GM18499 (cell line): Measurements from ENCODE around the gene CTDP1.

Experiments used
- ATAC-seq: cut with Tn5 transposase; IDR thresholded peaks from one replicate; pipeline ENCODE4 v1.9.1; 2021; ENCODE audit warnings: moderate number of reproducible peaks; ENCODE audit not compliant: insufficient read depth, unreplicated experiment

The CTDP1 gene

DNA sequence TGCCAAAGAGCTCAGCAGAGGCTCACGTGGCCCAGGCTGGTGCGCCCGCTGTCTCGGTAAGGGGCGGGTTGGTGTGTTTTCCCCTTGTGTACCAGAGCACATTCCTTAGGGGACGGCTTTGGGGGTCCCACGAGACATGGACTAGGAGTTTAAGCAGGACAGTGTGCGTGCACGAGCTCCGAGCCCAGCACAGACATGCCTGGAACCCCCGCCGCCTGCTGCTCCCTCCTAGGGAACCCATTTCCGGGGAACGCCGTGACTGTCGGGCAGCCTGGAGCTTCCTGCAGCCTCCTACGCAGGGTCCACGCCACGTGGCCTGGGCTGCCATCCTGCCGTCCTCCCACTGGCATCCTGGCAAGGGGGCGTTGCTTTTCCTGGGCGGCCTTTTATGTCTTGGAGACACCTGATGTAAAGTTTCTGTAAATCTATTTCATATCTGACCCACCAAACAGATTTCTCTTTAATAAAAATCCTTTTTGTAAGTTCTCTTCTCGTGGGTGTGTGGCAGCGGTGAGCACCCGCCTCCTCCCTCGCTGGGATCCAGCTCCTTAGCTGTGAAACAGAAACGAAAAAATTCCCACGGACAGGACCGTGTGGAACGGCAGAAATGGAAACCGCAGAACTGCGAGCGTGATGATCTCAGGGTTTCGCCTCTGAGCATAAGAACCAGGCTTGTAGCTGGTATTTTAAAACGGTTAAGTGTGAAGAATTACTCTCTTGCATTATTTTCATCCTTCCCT, 74.6 kb downstream of the CTDP1 start:
- ATAC-seq = no peak

DNA sequence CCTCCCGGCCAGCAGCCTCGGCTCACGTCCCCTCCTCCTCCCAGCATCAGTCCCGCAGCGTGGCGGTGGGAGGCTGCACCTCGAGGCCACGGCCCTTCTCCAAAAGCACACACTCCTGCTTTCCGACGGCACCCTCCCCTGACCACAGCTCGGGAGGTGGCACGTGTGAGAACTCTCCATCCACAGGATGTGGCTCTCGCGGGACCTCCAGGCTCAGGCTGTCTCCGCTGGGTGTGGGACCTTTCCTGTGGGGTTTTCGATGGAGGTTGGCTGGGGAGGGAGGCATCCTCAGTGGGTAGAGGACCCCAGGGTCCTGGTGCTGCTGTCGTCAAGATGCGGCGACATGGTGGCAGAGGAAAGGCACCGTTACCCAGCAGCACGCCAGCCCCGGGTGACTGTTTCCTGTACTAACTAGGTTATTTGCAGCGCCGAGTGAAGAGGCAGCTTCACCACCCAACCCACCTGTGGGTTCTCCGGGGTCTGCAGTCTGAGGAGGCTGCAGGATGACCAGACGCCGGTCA, 75.3 kb downstream of the CTDP1 start:
- ATAC-seq = no peak

DNA sequence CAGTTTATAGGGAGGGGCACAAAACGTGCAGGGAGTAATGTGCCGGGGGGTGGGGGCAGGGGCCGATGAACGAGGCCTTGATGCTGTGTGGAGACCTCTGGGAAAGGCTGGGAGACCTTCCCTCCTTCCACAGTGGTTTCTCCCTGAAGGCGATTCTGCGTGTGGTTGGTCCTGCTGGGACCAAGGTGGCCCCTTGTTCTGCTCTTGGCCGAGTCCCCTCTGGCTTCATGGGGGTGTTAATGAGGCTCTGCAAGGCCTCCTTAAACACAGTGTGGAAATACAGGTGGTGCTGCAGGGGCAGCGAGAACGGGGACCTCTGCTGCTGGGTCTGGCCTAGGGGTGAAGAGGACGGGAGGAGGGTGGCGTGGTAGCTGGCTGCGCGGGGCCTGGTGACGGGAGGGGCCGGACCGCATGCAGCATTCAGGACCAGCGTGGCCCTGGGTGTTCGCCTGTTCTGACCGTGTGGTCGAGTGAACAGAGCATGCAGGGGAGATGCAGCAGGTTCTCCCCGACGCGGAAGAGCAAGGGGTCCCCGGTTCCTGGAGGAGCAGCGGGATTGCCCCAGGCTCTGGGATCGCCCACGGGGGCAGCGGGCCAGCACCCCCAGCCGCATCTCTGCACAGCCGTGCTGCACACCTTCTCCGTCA, 76.0 kb downstream of the CTDP1 start:
- no peak for ATAC-seq

DNA sequence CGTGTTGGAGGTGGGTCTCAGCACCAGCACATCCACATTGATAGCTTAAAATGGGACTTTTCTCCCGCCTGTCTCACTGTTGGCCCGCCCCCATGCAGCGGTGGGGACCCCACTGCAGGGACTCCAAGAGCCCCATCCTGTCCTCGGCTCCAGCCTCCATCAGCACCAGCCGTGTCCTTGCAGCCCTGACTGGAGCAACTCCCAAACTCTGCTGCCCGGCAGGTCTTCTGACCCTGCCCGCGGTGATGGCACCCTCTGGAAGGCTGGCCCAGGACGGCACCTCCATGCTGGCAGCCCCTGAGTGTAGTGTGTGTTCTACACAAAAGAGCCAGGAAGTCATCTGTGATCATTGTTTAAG, 76.5 kb downstream of the CTDP1 start:
- no peak for ATAC-seq

DNA sequence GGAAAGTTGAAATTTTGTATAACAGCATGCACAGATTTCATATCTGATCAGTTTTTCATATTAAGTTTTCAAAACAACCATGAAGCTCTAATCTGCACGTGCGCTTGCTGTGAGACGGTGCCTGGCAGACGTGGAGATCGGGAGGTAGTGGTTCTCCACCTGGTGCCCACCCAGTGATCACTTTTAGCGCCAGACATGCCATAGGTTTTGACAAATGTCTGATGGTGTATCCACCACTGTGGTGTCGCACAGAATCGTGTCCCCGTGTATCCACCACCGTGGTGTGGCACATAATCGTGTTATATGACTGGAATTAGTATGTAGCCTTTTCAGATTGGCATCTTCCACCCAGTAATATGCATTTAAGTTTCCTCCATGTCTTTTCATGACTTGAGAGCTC, 77.2 kb downstream of the CTDP1 start:
- ATAC-seq = no peak

DNA sequence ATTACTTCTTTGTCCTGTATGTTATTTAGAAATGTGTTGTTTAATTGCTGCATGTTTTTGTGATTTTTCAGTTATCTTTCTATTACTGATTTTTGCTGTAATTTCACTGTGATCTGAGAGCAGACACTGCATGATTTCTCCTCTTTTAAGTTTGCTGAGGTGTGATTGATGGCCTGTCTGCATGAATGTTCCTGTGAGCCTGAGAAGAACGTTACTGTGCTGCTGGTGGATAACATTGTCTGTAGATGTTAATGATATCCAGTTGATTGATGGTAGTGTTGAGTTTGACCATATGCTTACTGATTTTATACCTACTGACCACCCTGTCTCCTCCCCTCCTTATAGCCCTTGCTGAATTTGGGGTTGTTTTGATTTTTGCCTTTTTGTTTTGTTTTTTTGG, 80.7 kb downstream of the CTDP1 start:
- no peak for ATAC-seq

DNA sequence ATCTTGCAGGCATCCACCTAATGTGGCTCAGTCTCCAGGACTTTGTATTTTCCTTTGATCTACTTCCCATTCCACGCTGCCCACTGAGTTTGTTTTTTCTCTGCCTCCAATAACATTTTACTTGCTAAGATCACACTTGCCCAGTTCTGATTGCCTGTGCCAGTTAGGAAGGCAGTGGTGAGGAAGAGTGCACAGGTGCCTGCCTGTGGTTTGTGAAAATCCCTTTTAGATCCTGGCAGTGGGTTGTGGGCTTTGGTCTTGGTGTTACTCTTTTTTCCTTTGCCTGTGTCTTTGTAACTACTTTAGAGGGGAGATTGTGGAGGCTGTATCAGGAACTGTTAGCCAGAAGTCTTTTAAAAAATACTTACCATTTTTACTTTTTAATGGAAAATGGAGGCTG, 81.3 kb downstream of the CTDP1 start:
- ATAC-seq = no peak

DNA sequence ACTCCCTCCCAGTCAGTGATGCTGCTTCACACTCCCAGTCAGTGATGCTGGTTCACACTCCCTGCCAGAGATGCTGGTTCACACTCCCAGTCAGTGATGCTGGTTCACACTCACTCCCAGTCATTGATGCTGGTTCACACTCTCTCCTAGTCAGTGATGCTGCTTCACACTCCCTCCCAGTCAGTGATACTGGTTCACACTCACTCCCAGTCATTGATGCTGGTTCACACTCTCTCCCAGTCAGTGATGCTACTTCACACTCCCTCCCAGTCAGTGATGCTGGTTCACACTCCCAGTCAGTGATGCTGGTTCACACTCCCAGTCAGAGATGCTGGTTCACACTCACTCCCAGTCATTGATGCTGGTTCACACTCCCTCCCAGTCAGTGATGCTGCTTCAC, 83.8 kb downstream of the CTDP1 start:
- ATAC-seq = no peak

DNA sequence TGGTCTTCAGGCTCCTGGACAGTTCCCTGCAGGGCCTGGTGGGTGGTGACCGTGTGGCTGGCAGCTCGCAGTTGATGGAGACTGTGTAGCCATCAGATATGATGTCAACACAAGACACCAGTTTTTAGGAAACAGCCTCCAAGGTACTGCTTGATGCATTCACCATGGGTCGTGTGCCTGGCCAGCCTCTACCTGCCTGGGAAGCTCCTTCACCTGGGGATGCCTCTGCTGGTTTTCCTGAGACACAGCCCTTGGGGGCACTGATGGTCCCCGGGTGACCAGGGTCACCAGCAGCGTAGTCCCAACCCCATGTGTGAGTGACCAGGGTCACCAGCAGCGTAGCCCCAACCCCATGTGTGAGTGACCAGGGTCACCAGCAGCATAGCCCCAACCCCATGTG, 84.5 kb downstream of the CTDP1 start:
- ATAC-seq = no peak

DNA sequence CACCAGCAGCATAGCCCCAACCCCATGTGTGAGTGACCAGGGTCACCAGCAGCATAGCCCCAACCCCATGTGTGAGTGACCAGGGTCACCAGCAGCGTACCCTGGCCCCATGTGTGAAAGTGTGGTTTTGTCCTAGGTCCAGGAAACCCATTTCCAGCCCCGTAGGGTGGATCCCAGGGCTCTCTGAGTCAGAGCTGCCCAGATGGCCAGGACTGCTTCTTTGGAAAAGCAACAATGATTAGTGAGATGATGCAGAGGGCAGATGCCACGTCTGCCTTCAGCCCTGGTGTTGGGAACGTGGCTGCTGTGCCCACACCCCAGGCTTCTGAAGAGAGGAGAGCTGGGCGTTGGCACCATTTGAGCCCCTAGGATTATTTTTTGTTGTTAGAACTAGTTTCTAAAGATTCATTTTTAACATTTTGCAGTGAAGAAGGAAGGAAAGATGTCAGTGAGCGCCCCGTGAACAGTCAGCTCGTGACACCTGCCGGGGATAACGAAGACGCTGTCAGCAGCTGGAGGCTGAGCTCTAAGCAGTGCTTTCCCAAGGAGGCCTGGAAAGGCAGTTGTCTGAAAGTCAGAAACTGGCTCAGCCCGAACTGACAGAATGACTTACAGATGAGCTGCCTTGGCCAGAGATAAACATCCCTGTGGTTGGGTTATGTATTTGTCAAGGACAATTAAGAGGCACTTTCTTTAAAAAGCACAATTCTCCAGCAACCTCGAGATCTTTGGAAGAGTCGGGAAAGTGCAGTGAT, 86.1 kb downstream of the CTDP1 start:
- no peak for ATAC-seq

DNA sequence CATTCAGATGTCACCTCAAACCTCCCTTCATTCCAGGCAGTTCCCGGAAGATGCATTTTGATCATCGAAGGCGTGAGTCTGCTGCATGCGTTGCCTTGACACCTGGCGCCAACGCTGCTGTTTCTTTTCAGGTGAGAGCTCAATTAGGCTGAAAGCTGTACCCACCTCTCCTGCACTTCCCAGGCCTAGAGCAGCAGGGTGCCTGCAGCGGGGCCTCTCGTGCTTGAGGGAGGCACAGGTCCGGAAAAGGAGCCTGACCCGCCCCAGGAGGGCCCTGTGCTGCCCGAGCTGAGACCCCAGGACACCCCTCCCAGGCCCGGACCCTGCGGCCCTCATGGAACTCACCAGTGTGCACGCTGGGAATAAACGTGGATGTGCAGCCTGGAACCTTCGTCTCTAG, 86.7 kb downstream of the CTDP1 start:
- ATAC-seq = no peak

DNA sequence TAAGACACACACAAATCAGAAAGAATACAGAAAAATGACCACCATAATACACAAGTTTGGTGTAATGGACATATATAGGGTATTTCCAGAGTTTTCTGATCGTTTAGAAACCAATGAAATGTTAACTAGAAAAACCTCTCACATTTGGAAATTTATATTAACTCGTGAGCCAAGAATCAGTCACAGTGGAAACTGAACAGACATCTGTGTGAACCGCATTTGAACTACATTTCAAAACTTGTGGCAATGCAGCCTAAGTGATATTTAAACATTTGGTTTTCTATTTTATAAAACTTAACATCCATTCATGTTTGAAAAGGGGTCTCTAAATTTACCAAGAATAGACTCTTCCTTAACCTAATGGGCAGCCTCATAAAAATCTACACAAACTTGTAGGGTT, 89.1 kb downstream of the CTDP1 start:
- no peak for ATAC-seq

DNA sequence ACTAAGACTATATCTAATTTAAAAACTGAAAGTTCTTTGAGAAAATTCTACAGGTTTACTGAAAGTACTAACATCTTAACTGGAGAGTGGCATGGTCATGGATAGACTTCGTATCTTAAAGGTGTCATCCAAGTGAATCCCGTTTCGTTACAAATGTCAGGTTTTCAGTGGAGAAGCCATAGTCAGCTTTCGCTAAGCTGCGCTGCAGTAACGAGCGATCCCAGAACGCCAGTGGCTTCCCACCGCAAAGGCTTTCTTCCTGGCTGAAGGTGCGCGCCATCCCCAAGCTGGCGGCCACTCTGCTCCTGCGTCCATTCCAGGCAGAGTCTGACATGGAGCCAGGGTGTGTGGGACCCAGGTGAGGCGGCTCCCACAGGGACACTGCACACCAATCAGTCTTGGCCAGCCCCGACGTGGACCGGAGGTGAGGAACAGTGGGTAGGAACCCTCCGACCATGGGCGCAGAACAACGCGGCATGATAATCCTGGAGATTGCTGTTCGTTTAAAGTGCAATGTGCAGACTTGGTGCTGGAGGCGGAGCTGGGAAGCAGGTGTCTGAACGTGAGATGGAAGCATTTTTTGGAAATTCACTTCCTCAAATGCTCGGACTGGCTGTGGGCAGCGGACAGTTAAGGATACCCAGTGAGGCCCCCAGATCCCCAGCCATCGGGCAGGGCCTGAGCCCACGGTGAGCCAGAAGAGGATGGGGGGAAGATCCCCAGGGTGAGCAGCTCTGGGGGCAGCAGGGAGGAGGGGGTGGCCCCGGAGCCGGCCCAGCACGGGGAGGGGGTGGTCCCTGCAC, 90.3 kb downstream of the CTDP1 start:
- no peak for ATAC-seq

DNA sequence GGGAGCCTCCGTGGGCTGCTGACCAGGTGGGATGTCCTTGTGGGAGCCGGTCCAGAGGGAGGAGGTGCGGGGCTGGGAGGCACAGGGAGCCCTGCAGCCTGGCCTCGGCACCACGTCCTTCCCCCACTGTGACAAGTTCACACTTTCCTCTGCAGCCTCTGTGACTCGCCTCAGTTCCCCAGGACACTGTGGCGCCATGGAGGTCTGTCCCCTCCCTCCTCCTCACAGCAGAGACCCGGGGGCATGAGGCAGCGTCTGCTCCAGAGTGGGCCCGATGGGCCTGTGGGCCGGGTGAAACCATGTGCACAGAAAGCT, 90.9 kb downstream of the CTDP1 start:
- no peak for ATAC-seq

DNA sequence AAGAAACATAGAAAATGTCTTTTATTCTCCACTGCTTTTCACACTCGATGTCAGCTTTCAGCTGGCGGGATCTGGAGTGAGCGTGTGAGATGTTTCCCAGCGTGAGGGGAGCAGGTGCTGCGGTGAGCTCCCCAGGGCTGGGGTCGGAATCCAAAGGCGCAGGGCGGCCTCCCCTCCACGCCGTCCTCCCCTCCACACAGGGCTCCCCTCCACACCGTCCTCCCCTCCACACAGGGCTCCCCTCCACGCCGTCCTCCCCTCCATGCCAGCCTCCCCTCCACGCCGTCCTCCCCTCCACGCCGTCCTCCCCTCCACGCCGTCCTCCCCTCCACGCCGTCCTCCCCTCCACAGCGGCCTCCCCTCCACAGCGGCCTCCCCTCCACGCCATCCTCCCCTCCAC, 91.2 kb downstream of the CTDP1 start:
- ATAC-seq = no peak

DNA sequence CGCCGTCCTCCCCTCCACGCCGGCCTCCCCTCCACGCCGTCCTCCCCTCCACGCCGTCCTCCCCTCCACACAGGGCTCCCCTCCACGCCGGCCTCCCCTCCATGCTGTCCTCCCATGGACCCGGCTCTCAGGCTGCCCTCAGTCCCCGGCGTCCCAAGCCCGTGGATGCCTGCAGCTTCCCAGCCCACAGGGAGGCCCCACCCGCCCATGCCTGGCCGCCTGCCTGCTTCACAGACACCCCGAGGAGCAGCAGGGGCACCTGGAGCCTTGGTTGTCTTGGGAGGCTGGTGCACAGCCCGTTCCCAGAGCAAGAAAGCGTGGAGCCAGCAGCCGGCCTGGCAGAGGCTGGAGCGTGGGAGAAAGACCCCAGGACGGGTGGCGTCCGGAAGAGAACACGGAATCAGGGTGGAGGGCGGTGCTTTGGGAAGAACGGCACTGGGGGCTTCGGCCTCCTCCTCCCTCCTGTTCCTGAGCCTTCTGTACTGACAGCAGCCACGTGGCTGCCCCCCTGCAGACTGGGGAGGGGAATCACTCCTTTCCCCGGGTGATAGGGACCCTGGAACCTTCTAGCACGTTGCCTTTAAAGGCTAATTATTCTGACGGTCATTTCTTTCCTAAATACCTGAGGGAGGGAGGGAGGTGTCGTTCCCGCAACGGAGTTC, 92.0 kb downstream of the CTDP1 start:
- ATAC-seq = no peak

DNA sequence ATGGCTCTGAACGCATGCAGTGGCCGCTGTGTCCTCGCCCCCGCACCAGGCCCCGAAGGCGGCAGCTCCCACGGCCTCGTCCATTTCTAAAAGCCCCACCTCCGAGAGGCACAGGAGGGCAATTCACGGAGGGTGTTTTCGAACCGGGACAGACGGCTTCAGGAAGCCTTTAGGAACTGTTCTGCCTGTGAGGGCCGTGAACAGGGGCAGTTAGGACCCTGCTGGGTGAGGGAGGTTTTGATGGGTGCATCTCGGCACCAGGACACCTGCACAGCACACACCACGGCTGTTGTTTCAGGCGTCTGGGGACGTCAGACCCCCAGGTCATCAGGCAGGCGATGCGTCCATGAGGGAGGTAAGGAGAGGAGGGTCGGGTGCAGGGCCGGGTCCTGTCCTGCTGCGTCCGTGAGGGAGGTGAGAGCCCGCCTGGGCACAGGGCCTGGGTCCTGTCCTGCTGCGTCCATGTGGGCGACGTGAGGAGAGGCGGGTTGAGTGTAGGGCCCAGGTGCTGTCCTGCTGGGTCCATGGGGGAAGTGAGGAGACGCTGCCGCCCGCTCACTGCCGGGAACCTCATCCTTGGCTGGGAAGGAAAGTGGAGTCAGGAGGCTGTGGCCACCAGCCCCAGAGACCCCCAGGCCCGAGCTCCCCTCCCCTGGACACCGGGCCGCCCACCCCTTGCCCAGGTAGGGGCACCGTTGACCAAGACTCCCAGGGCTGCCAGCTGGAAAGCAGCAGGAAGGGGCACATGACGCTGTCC, 92.7 kb downstream of the CTDP1 start:
- ATAC-seq = no peak

DNA sequence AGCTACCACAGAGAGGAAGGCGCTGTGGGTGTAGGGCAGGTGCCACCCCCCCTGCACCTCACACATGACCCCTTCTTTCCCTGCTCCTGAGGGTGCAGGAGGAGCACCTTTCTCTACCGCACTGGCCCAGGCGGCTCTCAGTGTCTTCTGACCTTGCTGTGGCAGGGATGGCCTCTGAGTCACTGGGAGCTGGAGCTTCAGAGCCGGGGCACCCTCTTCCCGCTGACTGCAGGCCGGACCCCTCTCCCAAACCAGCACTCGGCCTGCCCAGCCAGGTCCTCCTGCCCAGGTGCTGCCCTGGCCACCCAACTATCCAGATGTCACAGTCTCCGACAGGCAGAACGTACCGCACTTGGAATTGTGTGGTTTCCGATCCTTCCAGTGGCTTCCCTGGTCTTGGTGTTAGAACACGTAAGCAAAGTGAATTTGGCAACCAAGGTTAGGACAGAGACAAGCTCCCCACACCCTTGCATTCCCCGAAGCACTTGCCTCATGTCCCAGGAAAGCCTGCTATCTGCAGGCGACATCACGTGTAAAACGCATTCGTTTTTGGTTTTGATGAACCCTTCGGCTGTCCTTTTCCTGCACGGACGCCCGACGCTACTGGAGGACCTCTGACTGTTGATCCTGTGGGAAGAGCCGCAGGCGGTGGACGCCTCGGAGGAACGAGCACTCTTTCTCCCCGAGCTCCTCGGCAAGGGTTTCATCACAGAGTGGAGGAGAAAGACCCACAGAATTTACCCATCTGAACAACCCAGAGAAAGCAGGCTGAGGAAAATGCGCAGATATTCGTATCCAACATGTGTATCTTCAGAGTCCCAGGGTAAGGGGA, 93.5 kb downstream of the CTDP1 start:
- ATAC-seq = no peak

DNA sequence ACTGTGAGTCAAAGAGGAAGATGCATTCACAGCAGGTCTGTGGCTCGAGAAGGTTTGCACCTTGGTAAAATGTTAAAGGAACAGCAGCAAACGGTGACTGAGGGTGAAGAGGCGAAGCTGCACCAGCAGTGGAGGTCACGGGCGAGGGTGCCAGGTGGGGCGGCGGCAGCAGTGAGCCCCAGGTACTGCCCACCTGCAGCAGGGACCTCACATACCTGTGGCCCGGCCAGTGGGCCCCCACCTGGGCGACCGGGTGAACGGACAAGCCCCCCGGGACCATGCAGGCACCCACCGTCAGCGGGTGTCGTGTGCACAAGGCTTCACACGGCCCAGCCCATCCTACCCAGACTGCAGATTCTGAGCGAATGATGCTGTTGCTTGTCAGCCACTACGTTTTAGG, 94.5 kb downstream of the CTDP1 start:
- ATAC-seq = no peak
